OCI-LY1 (cell line): Measurements from ENCODE around the gene F2R.

Experiments
- CTCF ChIP-seq: fragments of 200-600 bp; sonication (generic), shearing (Covaris generic); IDR thresholded peaks from 2 replicates; pipeline ENCODE4 v1.5.1; 2017; ENCODE audit warnings: mild to moderate bottlenecking, antibody characterized with exemption, low read length, moderate library complexity, mixed read lengths
- EZH2 ChIP-seq: fragments of 200-600 bp; sonication (generic), shearing (Covaris generic); IDR thresholded peaks from 2 replicates; pipeline ENCODE4 v1.8.0; 2017; ENCODE audit warnings: borderline replicate concordance, mixed run types, mild to moderate bottlenecking, antibody characterized with exemption, low read length, moderate library complexity, mixed read lengths

GRCh38 chr5:76677849-76678472 is 38.0 kb upstream of the F2R start:
- TF ChIP-seq CTCF (no peak), EZH2 (no peak)
